LNCaP clone FGC (cell line): ENCODE results near the gene UNC13B.
"Not testable (repeated sequence)": the region's sequence is repeated elsewhere in the genome, so short reads cannot be mapped to it uniquely, and the experiment has no call there.

ENCODE experiments used
- DNase-seq: peaks from one replicate; pipeline ENCODE4 v3.0.0-alpha.2; 2011; ENCODE audit warnings: low read depth
- H3K4me3 ChIP-seq: 2 replicates; pipeline ENCODE4 v1.5.1; 2011; ENCODE audit warnings: mild to moderate bottlenecking, low read depth, low read length, control low read depth
- CTCF ChIP-seq: IDR thresholded peaks from 2 replicates; pipeline ENCODE4 v1.5.1; 2012; ENCODE audit warnings: mild to moderate bottlenecking; ENCODE audit not compliant: control insufficient read depth, insufficient read depth; ENCODE audit errors: extremely low read depth

Gene UNC13B

GRCh38 chr9:35168963-35169362, 7.2 kb downstream of the UNC13B start:
- no peak for DNase-seq
- TF ChIP-seq CTCF, result no peak
- no peak overlapping the region for H3K4me3 ChIP-seq

- no peak for DNase-seq
Measured at GRCh38 chr9:35172878-35173277, 11.1 kb downstream of the UNC13B start.

GRCh38 chr9:35177520-35177919, 15.7 kb downstream of the UNC13B start:
- DNase-seq, result no peak
- TF ChIP-seq CTCF, result no peak

More at GRCh38 chr9:35172878-35173277, 11.1 kb downstream of the UNC13B start:
- no peak for TF ChIP-seq CTCF
- no peak overlapping the region for H3K4me3 ChIP-seq

GRCh38 chr9:35179347-35180280, 17.8 kb downstream of the UNC13B start:
- DNase-seq, result peak; percentile 25
- no peak for TF ChIP-seq CTCF
- H3K4me3 ChIP-seq, result no peak overlapping the region

More at GRCh38 chr9:35177520-35177919, 15.7 kb downstream of the UNC13B start:
- H3K4me3 ChIP-seq, result no peak overlapping the region

GRCh38 chr9:35180801-35181200, 19.0 kb downstream of the UNC13B start:
- DNase-seq, result no peak
- no peak overlapping the region for H3K4me3 ChIP-seq
- no peak for TF ChIP-seq CTCF

- not testable (repeated sequence) for DNase-seq, H3K4me3 ChIP-seq
Measured at GRCh38 chr9:35182401-35182800, 20.6 kb downstream of the UNC13B start.

GRCh38 chr9:35182996-35183754, 21.4 kb downstream of the UNC13B start:
- not testable (repeated sequence) for H3K4me3 ChIP-seq

GRCh38 chr9:35183755-35184480, 22.1 kb downstream of the UNC13B start:
- DNase-seq, H3K4me3 ChIP-seq: not testable (repeated sequence)

More at GRCh38 chr9:35182996-35183754, 21.4 kb downstream of the UNC13B start:
- not testable (repeated sequence) for DNase-seq
